GM19452 (cell line): ENCODE results near the gene ATAD3C.
"Not testable (repeated sequence)": the region's sequence is repeated elsewhere in the genome, so short reads cannot be mapped to it uniquely, and the experiment has no call there.

Experiments
- ATAC-seq: cut with Tn5 transposase; IDR thresholded peaks from one replicate; pipeline ENCODE4 v1.9.1; 2021; ENCODE audit not compliant: unreplicated experiment

ATAD3C gene

DNA sequence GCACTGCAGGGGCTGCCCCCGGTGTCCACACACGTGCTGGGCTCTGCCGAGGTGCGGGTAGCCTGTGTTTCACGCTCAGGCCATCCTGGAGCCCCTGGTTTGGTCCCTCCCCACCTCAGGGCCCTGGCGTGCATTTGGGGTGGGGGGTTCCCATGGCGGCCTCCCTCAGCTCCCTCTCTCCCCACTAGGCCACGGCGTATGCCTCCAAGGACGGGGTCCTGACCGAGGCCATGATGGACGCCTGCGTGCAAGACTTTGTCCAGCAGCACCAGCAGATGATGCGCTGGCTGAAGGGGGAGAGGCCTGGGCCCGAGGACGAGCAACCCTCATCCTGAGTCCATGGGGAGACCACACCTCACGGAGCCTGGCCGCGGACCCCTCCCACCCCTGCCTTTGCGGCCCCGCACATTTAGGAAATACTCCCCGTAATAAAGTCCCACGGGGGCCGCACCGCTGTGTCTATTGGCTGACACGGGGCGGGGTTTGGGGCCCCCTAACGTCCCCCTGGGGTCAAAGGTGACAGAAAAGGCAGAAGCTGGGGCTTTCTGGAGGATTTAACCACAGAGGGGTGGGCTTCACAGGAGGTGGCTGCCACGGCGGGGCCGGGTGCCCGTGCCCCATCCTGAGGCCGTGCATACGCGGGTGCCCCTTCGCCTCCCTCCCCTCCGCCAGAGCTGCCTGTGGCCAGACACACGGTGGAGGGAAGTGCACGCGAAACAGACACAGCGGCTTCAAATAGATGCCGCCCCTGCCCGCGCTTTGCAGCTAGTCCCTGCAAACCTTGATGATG is 18.9 kb downstream of the ATAD3C start:
- ATAC-seq: not testable (repeated sequence)

DNA sequence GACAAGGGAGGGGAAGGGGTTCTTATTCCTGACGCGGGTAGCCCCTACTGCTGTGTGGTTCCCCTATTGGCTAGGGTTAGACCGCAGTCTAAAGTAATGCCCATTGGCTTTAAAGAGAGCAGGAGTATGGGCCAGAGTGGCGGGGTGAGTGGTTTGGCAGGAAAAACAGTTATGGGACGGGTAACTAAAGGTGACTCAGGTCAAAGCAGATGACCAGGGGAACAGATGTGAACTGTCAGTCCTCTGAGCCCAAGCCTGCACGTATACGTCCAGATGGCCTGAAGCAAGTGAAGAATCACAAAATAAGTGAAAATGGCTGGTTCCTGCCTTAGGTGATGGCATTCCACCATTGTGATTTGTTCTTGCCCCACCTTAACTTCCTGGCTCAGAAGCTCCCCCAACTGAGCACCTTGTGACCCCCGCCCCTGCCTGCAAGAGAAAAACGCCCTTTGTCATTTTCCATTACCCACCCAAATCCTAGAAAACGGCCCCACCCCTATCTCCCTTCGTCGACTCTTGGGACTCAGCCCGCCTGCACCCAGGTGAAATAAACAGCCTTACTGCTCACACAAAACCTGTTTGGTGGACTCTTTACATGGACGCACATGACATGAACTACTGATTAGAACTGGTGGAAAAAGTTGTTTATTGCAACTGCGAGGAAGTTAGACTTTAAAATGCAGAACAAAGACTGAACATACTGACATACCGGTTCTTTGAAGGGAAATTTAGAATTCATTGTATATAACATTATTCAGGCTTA is 21.3 kb downstream of the ATAD3C start:
- ATAC-seq: no peak

DNA sequence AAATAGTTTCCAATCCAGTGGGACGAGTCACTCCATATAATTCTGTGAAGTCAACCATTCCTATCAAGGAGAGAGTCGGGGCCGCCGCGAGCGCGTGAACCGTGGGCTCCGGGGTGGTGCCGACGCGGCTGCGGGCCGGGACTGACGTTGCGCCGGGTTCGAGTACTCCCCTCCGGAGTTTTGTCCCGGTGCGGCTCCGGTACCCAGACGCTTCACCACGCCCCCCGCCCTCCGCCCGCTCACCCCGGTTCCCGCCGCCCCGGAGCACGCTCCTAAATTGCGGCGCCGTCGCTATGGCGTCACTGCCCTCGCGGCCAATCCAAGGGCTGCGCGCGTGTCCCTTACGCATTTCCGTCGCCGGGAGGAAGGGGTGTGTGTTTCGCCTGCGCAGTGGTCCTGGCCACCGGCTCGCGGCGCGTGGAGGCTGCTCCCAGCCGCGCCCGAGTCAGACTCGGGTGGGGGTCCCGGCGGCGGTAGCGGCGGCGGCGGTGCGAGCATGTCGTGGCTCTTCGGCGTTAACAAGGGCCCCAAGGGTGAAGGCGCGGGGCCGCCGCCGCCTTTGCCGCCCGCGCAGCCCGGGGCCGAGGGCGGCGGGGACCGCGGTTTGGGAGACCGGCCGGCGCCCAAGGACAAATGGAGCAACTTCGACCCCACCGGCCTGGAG is 22.0 kb downstream of the ATAD3C start, which contains the start of gene ATAD3B:
Gene ATAD3B, plus strand, starts transcription at position 377 of the 664 bp plus-strand sequence. Its CDS starts 120 bp downstream, at position 497.
- peak; percentile 82 for ATAC-seq

DNA sequence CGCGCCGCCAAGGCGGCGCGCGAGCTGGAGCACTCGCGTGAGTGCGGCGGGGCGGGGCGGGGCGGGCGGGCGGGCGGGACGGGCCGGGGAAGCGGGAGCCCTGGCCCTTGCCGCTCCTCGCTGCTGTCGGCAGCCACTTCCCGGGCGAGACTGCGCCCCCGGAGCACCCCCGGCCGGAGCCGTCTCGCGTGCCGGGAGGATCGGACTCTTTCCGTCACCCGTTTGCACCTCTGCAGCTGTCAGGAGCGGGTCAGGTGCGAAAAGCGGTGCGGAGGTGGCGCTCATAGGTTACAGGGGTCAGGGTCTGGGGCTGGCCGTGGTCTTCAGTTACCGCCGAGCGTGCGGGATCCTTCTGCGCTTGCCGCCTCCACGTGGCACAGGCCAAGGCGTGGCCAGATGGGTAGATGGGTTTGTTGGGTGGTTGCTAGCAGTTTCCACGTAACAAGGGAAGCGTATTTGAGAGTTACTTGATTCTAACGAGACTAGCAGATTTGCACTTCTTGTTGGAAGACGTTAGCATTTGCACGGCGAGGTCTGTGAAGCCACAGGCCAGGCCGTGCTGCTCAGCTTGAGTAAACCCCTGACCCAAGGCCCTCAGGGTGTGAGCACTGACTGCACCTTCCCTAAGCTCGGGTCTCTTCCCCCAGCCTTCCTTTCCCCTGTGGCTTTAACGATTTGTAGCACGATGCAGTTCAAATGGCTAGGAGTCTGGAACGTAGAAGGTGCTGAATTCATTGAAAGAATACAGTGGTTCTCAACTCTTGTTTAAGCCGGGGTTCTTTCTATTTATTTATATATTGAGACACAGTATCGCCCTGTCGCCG is 22.8 kb downstream of the ATAD3C start:
- ATAC-seq: peak; percentile 18

DNA sequence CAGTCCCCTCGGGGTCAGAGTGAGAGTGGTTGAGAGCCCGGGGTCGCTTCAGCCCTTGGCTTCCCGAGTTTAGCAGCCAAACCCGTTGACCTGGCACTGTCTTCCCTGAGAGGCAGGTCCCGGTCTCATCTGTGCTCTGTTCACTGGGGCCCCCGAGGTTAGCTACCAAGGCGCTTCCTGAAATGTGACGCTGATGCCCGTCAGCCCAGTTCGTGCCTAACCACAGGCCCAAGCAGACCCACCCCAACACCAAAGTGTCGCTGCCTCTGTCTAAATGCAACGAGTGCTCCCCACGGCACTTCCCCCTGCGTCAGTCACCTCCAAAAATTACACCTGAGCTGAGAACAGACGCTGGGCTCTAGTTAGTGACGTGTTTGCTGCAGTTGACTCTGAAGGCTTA is 26.5 kb downstream of the ATAD3C start:
- not testable (repeated sequence) for ATAC-seq

DNA sequence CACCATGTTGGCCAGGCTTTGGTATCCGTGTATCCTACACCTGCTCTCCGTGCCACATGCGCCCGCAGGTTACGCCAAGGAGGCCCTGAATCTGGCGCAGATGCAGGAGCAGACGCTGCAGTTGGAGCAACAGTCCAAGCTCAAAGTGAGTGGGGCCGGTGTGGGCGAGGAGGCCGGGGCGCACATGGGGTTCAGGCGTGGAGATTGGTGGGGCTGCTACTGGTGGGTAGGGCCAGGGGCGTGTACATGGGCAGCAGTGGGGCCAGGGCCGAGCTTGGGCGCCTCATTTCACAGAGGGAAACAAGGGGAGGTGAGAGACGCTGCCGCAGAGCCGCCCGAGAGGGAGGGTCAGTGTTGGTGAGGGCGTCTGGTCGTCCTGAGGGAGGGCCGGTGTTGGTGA is 27.7 kb downstream of the ATAD3C start:
- ATAC-seq: no peak

DNA sequence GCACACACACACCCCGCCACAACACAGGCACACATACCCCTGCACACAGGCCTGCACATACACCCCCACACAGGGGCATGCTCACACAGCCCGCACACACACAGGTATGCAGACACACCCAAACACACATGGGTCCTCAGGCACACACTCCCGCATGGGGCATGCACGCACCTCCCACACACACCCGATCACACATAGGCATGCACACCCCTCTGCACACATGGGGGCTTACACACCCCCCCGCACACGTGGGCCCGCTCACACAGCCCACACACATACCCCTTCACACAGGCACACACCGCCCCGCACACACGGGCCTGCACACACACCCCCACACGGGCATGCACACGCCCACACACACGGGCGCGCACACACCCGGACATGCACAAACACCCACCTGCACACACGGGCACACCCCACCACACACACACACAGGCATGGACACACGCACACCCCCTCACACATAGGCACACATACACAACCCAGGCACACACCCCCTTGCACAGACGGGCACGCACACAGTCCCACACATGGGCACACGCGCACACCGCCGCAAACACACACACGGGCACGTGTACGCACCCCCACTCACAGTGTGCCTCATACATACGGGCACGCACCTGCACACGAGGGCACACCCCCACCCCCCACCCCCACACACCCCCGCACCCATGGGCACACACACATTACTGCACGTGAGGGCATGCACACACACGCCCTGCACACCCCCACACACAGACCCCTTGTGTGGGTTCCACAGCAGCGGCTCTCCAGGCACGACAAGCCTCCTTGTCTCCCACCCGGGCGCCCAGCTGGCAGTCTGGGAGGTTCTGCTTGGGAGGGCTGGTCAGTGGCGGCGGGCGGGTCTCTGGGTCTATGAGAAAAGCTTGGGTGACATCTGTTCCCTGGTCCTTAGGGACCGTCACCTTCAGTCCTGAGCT is 30.3 kb downstream of the ATAD3C start:
- ATAC-seq: no peak

DNA sequence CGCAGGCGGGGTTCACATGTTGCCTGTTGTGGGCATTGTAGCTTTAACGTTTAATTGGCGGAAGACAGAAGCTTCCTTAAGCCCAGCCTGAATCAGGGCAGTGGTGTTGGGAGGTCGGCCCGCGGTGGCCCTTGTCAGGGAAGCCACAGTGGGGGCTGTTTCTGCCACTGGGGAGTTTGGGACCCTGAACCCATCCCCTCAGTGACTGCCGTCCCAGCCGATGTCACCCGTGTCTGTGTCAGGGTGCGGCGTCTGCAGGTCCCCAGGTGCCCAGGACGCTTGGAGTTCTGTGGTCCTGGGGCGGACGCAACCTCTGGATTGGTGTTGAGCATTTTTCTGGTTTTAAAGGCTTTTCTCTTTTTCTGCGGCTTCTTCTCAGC is 31.0 kb downstream of the ATAD3C start:
- ATAC-seq: not testable (repeated sequence)

DNA sequence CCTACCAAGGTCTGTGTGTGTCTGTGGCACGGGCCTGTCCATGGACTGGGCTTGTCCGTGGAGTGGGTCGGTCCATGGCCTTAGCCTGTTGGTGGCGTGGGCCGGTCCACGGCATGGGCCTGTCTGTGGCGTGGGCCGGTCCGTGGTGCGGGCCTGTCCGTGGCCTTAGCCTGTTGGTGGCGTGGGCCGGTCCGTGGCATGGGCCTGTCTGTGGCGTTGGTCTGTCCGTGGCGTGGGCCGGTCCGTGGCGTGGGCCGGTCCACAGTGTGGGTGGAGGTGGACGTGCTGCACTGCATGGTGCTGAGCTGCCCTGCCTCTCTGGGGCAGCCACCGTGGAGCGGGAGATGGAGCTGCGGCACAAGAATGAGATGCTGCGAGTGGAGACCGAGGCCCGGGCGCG is 32.3 kb downstream of the ATAD3C start:
- ATAC-seq: not testable (repeated sequence)

DNA sequence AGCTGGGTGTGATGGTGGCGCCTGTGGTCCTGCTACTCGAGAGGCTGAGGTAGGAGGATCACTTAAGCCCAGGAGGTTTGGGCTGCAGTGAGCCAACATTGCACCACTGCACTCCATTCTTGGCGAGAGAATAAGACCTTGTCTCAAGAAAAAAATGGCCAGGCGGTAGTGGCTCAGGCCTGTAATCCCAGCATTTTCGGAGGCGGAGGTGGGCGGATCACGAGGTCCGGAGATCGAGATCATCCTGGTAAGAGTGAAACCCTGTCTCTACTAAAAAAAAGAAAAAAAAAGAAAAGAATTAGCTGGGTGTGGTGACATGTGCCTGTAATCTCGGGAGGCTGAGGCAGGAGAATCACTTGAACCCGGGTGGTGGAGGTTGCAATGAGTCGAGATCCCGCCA is 33.4 kb downstream of the ATAD3C start:
- no peak for ATAC-seq

DNA sequence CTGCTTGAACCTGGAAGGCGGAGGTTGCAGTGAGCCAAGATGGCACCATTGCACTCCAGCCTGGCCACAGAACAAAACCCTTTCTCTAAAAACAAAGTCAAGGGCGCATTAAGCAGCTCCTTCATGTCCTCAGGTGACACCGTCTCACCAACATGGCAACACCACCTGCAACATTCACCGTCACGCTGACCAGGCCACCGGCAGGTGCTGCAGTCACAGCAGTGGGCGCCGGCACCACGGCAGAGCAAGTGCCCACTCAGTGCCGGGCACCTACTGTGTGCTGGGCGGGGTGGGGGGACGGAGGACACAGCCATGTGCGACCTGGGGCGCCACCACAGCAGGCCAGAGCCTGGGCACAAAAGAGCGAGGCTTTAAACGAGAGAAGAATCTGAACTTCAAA is 34.2 kb downstream of the ATAD3C start:
- no peak for ATAC-seq

DNA sequence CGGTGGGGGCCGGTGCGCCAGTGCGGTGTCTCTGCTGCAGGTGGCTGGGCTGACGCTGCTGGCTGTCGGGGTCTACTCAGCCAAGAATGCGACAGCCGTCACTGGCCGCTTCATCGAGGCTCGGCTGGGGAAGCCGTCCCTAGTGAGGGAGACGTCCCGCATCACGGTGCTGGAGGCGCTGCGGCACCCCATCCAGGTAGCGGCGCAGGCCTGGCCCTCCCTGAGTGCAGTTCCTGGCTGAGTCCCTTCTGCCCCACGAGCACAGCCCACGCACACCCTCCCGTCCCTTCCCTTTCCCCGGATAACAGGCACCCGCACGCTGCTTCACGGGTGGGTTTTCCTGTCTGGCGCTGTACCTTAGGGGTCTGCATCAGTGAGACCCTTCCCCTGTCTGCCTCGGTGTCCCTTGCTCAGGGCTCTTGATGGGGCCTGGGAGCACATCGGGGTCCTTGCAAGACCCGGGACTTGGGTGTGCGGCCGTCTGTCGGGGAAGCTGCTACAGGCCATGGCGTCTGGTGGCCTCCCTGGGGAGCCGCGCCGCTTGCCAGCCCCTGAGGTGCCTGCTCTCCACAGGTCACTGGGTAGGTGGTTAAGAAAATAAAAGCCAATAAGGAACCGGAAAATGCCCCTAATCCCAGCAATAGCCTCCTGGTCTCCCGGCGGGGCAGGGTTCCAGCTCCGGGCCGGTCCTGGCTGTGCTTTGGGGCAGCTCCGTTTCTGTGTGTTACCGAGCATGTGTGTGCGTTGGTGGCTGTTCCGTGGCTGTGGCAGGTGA is 35.7 kb downstream of the ATAD3C start:
- ATAC-seq: not testable (repeated sequence)

DNA sequence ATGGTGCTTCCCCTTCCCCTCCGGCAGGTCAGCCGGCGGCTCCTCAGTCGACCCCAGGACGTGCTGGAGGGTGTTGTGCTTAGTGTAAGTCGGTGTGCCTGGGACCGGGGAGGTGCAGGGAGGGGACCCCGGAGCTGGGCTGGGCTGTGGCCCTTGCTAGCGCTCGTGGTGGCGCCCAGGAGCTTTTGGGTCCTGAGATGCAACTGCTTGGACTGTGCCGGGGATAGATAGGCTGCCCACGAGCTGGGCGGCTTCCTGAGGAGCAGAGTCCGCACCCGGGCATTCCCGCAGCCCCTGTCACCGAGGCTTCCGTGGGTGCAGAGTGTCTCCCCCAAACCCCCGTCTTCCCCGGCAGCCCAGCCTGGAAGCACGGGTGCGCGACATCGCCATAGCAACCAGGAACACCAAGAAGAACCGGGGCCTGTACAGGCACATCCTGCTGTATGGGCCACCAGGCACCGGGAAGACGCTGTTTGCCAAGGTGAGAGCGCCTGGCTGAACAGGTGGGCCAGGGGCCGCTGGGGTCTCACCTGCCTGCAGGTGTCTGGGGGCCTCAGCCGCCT is 36.3 kb downstream of the ATAD3C start:
- not testable (repeated sequence) for ATAC-seq

DNA sequence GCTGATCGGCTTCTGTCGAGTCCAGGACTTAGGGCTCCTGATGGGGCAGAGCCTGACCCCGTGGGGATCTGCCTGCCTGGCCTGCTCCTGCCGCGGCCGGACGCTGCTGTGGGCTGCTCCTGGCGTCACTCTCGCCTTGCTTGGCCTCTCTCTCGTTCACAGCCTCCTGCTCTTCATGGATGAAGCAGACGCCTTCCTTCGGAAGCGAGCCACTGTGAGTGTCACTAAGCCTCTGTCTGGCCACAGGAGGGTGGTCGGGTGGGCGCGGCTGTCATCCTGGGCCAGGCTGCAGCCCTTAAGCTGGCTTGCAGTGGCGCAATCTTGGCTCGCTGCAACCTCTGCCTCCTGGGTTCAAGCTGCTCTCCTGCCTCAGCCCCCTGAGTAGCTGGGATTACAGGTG is 38.2 kb downstream of the ATAD3C start:
- ATAC-seq: no peak

DNA sequence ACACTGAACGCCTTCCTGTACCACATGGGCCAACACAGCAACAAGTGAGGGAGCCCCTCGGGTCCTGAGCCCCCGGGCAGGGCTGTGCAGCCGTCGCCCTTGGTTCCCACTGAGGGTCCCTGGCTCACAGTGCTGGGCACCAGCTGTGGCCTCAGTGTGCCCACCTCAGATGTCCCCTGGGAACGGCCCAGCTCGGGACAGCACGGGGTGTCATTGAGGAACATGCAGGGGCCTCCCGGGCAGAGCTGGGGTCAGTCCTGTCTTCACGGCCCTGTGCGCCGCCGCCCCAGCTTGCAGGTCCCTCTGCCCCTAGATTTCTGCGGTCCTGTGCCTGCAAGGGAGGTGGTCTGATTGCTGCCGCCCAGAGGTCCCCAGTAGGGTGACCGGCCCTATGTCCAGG is 39.7 kb downstream of the ATAD3C start:
- no peak for ATAC-seq

DNA sequence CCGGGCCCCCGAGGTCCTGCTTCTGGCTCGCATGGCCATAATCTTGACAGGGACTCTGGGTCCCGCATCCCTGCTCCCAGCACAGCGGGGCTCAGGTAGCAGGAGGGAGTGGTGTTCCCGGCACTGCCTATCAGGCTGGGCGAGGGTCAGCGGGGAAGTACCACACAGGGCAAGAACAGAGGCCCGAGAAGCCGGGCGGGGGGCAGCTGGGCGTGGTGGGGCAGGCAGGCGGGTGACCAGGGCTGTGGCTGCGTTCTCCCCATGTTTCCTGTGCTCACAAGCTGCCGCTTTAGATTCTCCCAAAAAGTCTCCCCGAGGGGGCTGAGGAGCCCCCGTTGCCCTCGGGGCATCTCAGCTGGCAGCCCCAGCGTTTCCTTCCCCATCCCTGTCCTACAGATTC is 40.4 kb downstream of the ATAD3C start:
- ATAC-seq: no peak

DNA sequence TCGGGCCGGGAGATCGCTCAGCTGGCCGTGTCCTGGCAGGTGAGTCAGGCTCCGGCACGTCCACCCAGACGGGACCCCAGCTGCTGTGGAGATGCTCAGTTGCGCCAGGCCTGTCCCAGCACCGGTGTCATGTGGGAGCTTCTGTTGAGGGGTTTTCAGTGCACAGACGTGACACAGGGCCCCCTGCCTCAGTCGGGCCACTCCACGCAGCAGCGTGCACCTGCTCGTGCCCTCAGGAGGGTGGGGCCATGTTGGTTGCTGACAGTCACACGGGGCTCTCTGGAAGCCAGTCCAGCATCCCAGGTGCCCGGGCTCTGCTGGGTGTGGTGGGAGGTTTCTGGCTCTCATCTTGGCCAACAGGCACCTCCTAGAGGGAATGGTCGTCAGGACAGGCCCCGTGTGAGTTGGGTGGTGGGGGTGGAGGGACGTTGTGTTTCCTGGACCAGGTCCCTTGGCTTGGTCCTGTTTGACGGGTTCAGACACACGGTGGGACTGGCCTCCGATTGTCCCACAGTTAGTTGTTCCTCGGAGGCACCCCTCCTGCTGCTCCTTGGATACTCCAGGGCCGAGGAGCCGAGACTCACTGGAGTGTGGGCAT is 41.2 kb downstream of the ATAD3C start:
- ATAC-seq: no peak

DNA sequence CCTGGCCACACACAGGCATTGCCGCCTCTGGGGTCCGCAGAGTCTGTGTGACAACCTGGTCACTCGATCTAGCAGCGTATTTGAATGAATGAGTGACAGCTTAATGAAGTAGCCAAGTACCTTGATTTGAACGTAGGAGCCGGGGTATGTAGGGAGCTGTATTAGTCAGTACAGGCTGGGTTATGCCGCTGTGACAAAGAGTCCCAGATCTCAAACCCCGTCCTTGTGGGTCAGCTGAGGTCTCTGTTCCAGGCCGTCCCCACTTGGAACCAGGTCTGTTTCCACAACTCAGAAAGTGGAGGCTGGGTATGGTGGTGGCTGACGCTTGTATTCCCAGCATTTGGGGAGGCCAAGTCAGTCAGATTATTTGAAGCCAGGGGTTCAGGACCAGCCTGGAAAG is 42.1 kb downstream of the ATAD3C start:
- ATAC-seq: no peak
